Fibroblast of skin of left quadriceps (primary cell): ENCODE data around the gene RPRD2.
"Not testable (repeated sequence)": the region's sequence is repeated elsewhere in the genome, so short reads cannot be mapped to it uniquely, and the experiment has no call there.

Experiments used
- DNase-seq, 2 experiments: peaks; one replicate each; pipeline ENCODE4 v3.0.0-alpha.2; 2013; ENCODE audit warnings: low read depth in 2 of 2

Gene RPRD2

DNA sequence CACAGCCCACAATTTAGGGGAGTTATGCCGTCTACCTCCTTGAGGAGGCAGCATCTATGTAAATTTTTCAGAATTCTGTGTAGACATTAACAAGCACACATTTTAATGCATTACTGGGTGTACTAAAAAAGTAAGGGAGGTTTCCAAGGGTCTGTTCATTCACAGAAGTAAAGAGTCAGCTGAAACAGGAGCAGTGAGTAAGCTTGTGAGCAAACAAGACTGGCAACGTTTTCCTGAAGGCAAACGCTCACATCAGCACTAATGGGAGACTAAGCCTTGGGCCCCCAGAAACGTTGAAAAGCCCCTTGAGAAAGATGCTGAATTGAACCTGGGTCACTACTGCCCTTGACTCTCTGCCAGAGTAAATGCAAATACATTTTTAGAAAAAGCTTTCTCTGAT, 25.7 kb downstream of the RPRD2 start:
- no peak for DNase-seq

DNA sequence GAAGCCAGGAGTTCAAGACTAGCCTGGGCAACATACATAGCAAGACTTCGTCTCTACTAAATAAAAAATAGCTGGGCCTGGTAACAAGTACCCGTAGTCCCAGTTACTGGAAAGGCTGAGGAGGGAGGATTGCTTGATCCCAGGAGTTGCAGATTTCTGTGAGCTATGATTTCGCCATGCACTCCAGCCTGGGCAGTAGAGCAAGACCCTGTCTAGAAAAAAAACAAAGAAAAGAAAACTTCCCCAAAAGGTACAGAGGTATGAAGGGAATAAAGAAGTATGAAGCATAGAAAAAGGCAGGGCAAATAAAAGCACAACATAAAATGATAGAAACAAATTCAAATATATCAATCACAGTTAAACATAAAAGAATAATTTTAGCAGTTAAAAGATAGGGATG, 28.7 kb downstream of the RPRD2 start:
- no peak for DNase-seq

DNA sequence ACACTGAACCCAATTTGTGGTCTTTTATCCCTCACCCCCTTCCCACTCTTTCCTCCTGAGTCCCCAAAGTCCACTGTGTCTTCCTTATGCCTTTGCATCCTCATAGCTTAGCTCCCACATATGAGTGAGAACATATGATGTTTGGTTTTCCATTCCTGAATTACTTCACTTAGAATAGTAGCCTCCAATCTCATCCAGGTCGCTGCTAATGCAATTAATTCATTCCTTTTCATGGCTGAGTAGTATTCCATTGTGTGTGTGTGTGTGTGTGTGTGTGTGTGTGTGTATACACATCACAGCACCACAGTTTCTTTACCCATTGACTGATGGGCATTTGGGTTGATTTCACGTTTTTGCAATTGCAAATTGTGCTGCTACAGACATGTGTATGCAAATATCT, 31.2 kb downstream of the RPRD2 start:
- not testable (repeated sequence) for DNase-seq

DNA sequence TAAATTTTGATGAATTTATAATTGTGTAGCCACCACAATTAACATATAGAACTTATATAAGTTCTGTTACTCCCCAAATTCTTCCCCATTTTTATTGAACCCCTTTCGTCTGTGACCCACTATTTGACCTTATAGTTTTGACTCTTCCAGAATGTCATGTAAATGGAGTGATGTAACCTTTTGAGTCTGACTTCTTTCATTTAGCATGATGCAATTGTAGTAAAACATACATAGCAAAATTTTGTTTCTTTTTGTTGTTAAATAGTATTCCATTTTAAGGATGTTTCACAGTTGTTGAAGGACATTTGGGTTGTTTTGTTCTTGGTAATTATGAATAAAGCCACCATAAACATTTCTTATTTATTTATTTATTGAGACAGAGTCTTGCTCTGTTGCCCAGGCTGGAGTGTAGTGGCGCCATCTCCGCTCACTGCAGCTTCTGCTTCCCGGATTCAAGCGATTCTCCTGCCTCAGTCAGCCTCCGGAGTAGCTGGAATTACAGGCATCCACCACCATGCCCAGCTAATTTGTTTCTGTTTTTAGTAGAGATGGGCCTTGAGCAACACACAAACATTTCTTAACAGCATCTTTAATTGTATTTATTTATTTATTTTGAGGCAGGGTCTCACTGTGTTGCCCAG, 33.6 kb downstream of the RPRD2 start:
- DNase-seq = no peak

DNA sequence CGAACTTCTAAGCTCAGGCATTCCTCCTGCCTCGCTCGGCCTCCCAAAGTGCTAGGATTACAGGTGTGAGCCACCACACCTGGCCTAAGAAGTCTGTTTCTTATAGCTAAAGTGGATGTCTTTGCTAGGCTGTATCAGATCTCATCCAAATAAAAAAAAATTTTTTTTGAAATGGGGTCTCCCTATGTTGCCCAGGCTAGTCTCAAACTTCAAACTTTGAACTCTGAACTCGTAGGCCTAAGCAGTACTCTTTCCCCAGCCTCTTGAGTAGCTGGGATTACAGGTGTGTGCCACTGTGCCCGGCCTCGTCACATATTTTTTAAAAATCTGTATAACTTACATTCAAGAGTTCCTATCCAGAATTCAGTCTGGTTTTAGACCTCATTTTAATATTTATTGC, 40.5 kb downstream of the RPRD2 start:
- no peak for DNase-seq

DNA sequence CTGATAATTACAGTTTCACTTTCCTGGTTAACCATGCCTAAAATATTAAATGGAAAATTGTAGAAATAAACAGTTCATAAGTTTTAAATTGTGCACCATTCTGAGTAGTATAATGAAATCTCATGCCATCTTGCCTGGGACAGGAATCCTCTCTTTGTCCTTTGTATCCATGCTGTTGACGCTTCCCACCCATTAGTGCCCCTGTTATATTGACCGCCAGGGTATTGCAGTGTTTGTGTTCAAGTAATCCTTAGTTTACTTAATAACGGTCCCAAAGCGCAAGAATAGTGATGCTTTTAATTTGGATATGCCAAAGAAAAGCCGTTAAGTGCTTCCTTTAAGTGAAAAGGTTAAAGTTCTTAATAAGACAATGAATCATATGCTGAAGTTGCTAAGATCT, 41.7 kb downstream of the RPRD2 start:
- no peak for DNase-seq

DNA sequence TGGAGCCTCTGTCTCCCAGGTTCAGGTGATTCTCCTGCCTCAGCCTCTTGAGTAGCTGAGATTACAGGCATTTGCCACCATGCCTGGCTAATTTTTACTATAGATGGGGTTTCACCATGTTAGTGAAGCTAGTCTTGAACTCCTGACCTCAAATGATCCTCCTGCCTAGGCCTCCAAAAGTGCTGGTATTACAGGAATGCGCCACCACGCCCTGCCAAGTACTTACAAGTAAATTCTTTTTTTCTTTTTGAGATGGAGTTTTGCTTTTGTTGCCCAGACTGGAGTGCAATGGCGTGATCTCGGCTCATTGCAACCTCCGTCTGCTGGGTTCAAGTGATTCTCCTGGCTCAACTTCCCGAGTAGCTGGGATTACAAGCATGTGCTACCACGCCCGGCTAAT, 42.5 kb downstream of the RPRD2 start:
- no peak for DNase-seq

DNA sequence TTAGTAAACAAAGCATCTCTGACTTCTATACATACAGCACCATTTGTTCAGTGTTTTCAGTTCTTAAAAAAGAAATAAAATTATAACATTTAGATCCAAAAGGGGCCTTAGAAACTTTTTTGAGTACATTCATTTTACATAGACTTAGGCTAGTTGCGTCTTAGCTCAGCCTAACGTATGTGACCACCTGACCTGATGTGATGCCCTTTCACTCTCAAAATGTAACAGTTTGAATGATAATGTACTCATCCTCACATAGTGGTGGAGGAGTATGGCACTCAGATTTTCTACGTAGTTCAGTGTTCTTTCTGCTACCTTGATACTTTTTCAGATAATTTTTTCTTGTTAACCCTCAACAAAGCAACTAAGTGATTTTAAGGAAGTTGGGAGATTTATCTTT, 43.4 kb downstream of the RPRD2 start:
- DNase-seq = no peak

DNA sequence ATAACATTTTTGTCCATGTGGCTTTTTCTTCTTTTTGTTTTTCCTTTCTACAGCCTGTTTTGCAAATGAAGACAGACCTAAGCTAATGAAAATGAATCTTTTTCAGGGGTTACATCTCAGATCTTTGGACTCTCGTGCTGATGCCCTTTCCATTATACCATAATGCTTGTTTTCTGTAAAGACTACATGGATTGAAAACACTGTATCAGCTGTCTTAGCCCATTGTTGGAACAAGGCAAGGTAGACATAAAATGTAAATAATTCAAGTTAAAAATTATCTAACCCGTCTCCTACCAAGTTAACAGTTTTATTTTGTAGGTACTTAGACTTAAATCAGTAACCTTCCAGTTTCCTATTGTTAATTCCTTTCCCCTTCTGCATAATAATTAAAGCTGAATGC, 44.9 kb downstream of the RPRD2 start:
- DNase-seq = no peak

DNA sequence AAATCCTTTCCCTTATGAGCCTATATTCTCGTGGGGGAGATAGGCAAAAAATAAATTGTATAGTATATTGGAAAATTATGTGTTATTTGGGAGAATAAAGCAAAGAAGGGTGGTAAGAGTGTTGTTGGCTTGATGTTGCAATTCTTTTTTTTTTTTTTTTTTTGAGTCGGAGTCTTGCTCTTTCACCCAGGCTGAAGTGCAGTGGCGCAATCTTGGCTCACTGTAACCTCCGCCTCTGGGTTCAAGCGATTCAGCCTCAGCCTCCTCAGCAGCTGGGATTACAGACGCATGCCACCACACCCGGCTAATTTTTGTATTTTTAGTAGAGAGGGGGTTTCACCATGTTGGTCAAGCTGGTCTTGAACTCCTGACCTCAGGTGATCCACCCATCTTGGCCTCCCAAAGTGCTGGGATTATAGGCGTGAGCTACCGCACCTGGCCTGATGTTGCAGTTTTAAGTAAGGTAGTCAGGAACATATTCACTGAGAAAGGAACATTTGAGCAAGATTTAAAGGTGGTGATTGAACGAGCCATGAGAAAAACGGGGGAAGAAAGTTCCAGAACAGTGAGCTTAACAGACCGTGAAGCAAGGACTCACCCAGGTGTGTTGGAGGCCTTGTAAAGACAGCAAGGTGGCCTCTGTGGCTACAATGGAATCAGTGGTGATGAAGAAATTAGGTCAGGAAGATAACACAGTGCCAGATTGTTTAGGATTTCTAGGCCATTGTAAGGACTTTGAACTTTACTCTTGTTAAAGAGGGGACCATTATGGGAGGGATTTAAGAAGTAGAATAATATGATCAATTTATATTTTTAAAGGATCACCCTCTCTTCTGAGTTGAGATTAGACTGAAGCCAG, 45.8 kb downstream of the RPRD2 start:
- no peak for DNase-seq

DNA sequence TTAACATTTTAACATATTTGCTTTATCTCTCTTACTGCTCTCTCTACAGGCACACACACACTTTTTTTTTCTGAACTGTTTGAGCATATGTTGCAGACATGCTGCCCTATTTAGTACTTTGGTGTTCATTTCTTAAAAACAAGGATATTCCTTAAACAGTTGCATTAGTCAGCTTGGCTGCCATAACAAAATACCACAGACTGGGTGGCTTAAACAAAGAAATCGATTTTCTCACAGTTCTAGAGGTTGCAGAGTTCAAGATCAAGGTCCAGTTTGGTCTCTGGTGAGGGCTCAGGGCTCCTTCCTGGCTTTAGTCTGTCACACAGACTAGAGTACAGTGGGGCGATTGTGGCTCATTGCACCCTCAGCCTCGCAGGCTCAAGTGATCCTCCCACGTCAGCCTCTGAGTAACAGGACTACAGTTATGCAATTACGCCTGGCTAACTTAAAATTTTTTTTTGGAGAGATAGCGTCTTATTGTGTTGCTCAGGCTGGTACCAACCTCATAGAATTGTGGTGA, 46.7 kb downstream of the RPRD2 start:
- DNase-seq = no peak

DNA sequence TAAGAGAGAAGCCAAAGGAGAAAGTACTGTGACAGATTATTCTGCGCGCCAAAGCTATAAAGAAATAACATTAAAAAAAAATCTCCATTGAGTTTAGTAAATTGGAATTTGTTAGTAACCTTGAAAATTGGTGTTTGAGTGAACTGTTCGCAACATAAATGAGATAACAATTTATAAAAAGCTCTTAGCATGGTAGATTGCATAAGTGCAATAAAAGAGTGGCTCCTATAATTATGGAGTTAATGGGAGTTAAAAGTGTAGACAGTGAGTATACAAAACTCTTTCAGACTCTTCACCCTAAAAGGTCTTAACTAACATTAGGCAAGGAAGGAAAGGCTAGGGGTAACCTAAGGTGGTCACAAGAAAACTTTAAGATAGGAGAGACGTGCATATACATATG, 50.6 kb downstream of the RPRD2 start:
- DNase-seq = no peak

DNA sequence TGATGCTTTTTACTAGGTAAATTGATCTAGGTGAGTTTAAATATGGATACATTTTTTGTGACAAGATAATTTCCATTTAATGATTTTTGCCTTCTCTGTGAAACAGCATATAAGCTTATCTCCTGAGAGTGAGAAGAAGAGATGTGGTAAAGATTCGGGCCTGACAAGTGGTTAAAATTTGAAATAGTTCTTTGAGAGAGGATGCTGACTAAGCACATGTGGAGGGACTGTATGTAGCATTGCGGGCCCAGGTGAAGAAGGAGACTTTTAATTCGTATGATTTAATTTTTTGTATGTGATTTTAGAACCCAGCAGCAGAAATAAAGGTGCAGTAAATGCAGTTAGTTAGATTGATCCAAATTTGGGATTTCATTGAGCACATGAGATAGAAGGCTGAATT, 51.9 kb downstream of the RPRD2 start:
- no peak for DNase-seq

DNA sequence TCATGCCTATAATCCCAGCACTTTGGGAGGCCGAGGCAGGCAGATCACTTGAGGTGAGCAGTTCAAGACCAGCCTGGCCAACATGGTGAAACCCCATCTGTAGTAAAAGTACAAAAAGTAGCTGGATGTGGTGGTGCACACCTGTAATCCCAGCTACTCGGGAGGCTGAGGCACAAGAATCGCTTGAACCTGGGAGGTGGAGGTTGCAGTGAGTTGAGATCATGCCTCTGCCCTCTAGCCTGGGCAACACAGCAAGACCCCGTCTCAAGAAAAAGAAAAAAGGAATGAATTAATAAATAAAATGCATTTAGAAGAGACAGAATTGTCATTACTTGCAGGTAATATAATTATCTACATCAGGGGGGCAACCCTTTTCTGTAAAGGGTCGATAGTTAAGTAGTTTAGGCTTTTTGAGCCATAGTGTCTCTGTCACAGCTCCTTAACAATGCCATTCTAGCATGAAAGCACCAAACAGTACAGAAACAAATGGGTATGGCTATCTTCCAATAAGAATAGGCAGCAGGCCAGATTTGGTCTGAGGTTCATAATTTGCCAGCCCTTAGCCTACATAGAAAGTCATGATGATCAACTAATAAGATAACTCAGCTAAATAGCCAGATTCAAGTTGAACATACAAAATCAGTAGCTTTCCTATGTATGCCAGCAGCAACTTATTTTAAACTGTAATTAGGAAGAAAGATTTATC, 56.8 kb downstream of the RPRD2 start:
- no peak for DNase-seq

DNA sequence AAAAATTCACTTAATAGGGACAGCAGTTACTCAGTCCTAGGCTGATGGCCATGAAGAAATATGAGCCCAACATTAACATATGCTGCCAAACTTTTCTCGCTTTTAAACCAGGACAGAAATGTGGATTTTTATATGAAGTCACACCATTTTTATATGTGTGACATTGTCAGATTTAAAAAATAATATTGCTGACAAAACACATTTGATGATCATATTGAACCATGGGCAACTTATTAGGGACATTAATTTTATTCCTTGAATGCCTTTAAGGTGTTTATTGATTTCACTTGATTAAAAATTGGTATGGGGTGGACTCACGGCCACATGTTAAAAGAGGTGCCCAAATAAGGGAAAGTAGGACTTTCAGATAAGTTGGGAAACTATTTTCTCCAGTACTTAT, 58.6 kb downstream of the RPRD2 start:
- no peak for DNase-seq

DNA sequence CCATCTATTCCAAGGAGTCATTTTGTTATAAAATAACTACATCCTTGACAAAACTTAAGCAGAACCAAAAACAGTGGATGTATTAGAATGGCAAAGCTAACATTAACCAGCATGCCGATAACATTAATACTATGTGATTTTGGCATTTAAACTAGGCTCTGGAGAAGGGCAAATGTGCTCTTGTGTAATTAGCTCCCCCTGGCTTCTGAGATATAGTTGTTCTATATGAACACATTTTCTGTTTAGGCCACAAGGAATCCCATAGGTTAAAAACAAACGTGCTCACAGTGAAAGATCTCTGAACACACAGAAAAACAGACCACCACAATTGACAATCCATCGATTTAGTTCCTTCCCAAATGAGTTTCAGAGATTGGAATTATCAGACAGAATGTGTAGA, 65.9 kb downstream of the RPRD2 start:
- DNase-seq = no peak

DNA sequence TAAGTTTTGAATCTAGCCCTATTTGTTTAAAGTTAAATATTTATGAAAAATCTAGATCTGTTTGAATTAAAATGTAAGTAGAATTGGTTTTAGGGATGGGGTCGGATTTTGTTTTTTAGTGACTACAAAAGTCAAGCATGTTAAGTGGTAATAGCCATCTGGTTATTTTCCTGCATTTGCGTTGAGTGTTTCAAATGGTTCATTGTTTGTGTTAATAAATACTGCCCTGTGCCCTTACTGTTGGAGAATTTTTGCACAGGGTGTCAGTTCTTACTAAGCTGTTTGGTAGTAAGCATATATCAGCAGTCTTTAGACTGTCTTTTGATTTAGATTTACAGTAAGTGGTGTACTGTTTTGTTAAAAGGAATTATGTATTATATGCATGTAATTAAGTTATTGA, 77.2 kb downstream of the RPRD2 start:
- DNase-seq = no peak

DNA sequence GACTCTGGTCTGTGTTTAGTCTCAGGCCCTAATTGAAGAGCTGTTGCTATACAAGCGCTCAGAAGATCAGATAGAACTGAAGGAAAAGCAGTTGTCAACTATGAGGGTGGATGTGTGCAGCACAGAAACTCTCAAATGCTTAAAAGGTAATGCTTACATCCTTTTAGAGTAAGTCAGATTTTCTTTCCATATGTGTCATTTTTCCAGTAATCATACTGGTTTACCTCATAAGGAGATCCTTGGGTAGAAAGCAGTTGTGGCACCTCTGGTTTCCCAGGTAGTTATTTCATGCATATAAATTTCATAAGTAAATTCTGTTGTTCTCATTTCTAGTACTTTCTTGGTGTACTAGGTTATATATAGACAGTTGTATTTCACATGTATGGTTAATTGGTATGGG, 80.3 kb downstream of the RPRD2 start:
- DNase-seq = no peak

DNA sequence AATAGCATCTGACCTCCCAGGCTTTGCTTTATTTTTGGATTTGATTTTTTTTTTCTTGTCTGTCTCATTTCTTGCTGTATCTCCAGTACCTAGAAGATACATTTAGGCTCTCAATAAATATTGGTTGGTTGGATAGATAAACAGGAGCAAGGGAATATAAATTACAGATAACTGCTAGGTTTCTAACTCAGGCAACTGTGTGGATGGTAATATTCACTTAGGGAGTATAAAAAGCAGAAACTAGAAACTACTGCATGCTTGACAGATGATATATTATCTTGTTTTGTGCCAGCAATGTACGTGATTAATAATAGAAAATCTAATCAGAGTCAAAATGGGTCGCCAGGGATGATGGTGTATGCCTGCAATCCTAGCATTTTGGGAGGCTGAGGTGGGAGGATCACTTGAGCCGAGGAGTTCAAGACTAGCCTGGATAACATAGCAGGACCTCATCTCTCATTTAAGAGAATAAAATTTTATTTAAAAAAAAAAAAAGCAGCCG, 92.2 kb downstream of the RPRD2 start:
- no peak for DNase-seq

DNA sequence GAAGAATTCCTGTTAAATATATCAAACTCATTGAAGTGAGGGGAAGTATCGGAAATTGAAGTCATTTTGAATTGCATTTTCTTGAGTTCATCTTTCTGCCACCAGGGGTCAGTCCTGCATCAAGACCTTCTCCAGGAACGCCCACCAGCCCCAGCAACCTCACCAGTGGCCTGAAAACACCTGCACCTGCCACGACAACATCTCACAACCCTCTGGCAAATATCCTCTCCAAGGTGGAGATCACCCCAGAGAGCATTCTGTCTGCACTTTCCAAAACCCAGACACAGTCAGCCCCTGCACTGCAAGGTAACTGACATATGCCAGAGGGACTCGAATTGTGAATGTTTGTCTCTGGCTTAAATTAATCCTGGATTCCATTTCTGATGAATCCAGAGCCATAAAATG, 100.5 kb downstream of the RPRD2 start:
- no peak for DNase-seq

DNA sequence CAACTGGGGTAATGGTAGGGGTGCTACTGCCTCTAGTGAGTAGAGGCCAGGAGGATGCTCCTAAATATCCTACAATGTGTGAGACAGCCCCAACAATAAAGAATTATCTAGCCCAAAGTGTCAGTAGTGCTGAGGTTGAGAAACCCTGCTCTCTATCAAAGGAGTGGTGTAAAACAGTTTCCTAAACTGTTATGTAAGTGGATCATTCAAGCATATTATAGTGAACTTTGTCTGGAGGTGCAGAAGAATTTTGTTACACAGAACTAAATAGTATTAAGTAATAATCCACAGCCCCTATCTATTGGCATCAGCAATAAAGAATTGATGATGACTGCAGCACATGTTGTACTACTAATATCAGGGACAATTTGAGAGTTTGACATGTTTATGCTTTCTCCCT, 103.0 kb downstream of the RPRD2 start:
- no peak for DNase-seq

DNA sequence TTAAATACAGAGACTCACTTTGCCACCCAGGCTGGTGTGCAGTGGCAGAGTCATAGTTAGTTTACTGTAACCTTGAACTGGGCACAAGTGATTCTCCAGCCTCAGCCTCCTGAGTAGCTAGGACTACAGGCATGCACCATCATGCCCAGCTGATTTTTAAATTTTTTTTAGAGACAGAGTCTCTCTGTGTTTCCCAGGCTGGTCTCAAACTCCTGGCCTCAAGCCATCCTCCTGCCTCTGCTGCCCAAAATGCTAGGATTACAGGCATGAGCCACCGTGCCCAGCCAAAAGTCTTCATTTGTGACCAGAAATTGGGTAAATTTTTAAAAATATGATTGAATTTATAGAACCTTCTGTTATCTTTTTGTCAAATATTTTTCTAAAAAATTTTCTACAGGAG, 105.3 kb downstream of the RPRD2 start:
- DNase-seq = no peak
